ENCODE results near the gene VCL.

The VCL gene

GRCh38 chr10:74079028-74079935, 81.4 kb downstream of the VCL start:
- DNase-seq, result no peak

- DNase-seq, result no peak
These were observed 82.1 kb downstream of the VCL start for GRCh38 chr10:74079936-74080590.

GRCh38 chr10:74081192-74081803, 83.4 kb downstream of the VCL start:
- DNase-seq, result peak; percentile 6 to 11

GRCh38 chr10:74081941-74082718, 84.2 kb downstream of the VCL start:
- no peak for DNase-seq

- DNase-seq, result no peak
These were observed 85.4 kb downstream of the VCL start for GRCh38 chr10:74083304-74083703.

- no peak for DNase-seq
These were observed 87.0 kb downstream of the VCL start for GRCh38 chr10:74084955-74085354.

- no peak for DNase-seq
These were observed 88.4 kb downstream of the VCL start for GRCh38 chr10:74086317-74086716.

- no peak for DNase-seq
These were observed 90.8 kb downstream of the VCL start for GRCh38 chr10:74088722-74089121.

GRCh38 chr10:74092372-74092771, 94.5 kb downstream of the VCL start:
- DNase-seq, result no peak

- DNase-seq, result no peak
These were observed 95.7 kb downstream of the VCL start for GRCh38 chr10:74093530-74094164.

GRCh38 chr10:74094231-74094630, 96.3 kb downstream of the VCL start:
- DNase-seq, result no peak

- no peak for DNase-seq
These were observed 98.9 kb downstream of the VCL start for GRCh38 chr10:74096777-74097176.

- DNase-seq, result no peak
These were observed 99.9 kb downstream of the VCL start for GRCh38 chr10:74097776-74098175.

- no peak for DNase-seq
These were observed 101.5 kb downstream of the VCL start for GRCh38 chr10:74099420-74099819.

GRCh38 chr10:74099836-74100235, 101.9 kb downstream of the VCL start:
- no peak for DNase-seq

- DNase-seq, result no peak
These were observed 105.8 kb downstream of the VCL start for GRCh38 chr10:74103560-74104258.

GRCh38 chr10:74104480-74104879, 106.6 kb downstream of the VCL start:
- DNase-seq, result no peak

GRCh38 chr10:74104996-74105395, 107.1 kb downstream of the VCL start:
- no peak for DNase-seq

- DNase-seq, result no peak
These were observed 109.5 kb downstream of the VCL start for GRCh38 chr10:74107391-74107790.

- no peak for DNase-seq
These were observed 111.5 kb downstream of the VCL start for GRCh38 chr10:74109452-74109851.

GRCh38 chr10:74110120-74110519, 112.2 kb downstream of the VCL start:
- DNase-seq, result no peak

GRCh38 chr10:74111799-74112198, 113.9 kb downstream of the VCL start:
- no peak for DNase-seq
